HG03097 (cell line): Measurements from ENCODE around the gene KDM6A.

Experiments used
- ATAC-seq: cut with Tn5 transposase; IDR thresholded peaks from one replicate; pipeline ENCODE4 v1.9.1; 2021; ENCODE audit not compliant: unreplicated experiment, low FRiP score

The KDM6A gene

DNA sequence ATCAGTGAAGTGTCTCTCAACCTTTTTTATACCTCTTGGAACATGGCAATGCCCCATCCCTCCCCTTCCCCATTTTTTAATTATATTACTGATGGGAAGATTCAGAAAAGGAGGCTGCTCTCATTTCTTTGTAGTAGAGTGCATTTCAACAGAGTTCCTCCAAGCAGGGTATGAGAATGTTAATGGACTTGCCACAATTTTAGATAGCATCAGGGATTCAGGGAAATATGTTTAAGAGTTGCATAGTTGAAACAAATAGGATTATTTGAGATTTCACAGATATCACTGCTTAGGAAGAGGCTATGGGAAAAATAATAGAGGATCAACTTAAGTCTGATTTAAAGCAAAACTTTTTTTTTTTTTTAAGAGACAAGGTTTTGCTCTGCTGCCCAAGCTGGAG lies 281.5 kb downstream of the KDM6A start:
- no peak for ATAC-seq

GRCh38 chrX:45157647-45158046 lies 284.7 kb downstream of the KDM6A start:
- ATAC-seq = no peak
